GM18873 (cell line): ENCODE measurements around the gene ABCA2.

Experiments
- ATAC-seq: cut with Tn5 transposase; IDR thresholded peaks from one replicate; pipeline ENCODE4 v1.9.1; 2021; ENCODE audit warnings: mild to moderate bottlenecking, moderate library complexity, moderate number of reproducible peaks; ENCODE audit not compliant: unreplicated experiment, low FRiP score

Gene ABCA2

DNA sequence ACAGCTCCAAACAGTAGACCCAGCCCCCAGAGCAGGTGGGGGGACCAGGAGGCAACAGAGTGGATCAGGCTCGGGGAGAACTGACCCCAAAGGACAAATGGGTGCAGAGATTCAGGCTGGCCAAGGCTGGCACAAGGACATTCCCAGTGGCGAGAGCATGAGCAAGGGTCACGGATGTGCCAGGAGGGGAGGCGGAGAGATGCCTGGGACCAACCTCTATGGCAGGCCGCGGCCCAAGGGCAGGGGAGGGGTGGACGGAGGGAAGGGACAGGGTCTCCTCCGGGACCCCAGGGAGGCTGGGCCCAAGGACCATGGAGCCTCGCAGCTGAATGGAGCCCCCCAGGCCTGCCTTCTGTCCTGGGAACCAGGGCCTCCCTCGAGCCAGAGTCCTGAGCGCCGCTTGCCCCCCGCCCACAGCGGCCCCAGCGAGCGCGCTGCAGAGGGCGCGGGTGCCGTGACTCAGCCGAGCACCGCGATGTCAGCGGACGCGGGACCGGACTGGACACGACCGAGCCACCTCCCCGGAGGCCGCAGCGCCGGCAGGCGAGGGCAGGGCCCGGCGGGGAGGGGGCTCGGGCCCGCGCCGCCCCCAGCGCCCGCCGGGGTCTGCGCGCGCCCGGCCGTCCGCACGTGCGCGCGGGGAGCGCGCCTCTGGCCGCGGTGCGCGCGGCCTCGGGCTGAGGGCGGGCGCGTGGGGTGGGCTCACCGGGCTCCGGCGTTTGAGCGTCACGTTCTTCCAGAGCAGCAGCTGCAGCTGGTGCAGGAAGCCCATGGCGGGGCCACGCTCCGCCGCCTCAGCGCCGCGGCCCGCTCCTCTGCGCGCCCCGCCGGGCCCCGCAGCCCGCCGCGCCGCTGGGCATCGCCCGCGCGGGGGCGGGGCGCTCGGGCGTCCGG is at the start of gene ABCA2:
Gene ABCA2 (minus strand): TSS at position 869 of the 894 bp plus-strand sequence. CDS start 97 bp downstream, at position 772.
- no peak for ATAC-seq

GRCh38 chr9:137077010-137077747 is 49.1 kb upstream of the ABCA2 start, which contains the start of gene UAP1L1:
Gene UAP1L1, plus strand, starts transcription at chr9:137077517. Its CDS starts 16 bp downstream, at chr9:137077533.
- ATAC-seq, result no peak

DNA sequence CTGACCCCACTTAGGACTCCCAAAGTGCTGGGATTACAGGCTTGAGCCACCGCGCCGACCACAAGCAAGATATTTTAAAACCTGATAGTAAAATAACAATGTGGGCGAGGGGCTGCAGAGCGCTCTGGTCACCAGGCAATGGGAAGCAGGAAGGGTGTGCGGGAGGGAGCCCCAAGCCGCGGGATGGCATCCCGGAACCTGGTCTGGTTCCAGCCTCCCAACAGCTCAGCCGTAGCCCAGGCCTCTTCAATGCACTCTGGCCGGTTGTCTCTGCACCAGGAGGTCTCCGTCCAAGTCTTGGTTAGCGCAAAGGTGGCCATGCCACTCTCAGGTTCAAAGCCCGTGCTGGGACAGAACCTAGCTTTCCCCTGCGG is 48.6 kb upstream of the ABCA2 start:
- no peak for ATAC-seq

GRCh38 chr9:137075275-137075775 is 47.3 kb upstream of the ABCA2 start:
- no peak for ATAC-seq

- ATAC-seq, result no peak
These were observed 46.7 kb upstream of the ABCA2 start for GRCh38 chr9:137074657-137075274.

DNA sequence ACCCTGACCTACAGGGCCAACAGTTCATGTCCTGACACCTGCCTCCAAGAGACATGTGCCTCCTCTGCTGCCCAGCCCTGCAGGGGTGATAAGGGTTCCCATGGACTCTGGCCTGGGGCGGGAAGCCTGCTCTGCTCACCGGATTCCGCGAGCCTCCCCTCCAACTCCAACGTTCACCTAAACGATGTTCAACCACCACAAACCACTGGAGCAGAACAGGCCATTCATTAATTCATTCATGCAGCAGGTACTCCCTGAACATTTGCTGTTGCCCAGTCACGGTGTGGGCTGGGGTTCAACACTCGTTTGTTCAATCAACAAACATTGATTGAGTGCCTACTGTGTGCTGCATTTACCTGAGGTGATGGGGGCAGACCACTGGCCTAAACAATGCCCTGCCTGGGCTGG is 46.0 kb upstream of the ABCA2 start:
- ATAC-seq, result no peak

GRCh38 chr9:137071282-137071681 is 43.2 kb upstream of the ABCA2 start:
- no peak for ATAC-seq

- no peak for ATAC-seq
These were observed 42.9 kb upstream of the ABCA2 start for GRCh38 chr9:137070906-137071275.

DNA sequence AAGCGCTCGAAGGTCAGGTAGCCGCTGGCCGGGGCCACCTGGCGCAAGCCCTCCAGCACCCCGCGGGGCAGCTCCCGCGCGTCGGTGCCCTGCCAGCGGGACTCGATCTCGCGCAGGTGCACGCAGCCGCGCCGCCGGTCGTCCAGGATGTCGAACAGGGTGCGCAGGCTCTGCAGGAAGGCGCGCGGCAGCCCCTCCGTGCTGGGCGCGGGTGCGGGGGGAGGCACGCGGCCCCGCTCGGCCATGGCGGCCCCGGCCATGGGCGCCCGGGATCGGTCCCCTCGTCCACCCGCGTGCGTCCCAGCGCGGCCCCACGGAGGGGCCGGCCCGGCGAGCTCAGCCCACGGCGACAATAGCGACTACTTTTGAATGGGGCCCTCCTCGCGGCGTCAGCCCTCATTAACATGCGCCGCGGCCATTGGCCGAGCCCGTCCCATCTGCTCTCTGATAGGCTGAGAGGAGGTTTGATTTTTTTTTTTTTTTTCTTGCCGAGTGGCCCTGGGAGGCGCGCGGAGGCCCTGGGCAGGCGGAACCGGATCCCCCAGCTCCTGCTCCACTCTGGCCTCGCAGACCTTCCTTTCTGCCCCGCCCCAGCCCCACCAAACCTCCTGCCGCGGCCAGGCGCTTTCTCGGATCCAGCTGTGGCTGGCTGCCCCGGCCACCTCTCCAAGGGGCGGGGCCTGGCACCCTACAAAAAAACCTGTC is 42.3 kb upstream of the ABCA2 start, which contains the start of gene SAPCD2:
Gene SAPCD2 (minus strand): TSS at position 357 of the 705 bp plus-strand sequence. CDS start 97 bp downstream, at position 260.
- ATAC-seq, result peak; percentile 77

DNA sequence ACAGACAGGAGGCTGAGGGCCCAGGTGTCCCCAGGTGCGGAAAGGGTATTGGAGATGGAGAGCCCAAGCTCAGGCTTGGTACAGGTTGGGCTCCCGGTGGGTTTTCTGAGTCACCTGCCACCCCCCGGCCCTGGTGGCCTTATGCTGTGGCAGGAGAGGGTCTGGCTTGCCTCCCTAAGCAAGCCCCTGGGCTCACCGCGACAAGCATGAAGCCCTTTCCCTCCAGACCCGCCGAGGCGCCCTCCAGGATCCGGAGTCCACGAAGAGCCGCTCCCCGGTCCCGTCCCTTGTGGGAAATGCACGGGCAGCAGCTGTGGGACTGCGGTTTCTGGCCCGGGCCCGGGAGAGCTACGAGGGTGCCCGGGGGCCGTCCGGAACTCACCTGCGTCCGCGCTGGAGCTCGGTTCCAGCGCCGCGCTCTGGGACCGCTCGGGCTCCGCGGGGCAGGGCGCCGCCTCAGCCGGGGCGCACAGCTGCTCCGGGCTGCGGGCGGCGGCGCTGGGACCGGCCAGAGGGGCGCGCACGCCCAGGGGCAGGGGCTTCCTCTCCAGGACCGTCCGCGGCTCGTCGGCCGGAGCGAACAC is 41.6 kb upstream of the ABCA2 start:
- no peak for ATAC-seq

DNA sequence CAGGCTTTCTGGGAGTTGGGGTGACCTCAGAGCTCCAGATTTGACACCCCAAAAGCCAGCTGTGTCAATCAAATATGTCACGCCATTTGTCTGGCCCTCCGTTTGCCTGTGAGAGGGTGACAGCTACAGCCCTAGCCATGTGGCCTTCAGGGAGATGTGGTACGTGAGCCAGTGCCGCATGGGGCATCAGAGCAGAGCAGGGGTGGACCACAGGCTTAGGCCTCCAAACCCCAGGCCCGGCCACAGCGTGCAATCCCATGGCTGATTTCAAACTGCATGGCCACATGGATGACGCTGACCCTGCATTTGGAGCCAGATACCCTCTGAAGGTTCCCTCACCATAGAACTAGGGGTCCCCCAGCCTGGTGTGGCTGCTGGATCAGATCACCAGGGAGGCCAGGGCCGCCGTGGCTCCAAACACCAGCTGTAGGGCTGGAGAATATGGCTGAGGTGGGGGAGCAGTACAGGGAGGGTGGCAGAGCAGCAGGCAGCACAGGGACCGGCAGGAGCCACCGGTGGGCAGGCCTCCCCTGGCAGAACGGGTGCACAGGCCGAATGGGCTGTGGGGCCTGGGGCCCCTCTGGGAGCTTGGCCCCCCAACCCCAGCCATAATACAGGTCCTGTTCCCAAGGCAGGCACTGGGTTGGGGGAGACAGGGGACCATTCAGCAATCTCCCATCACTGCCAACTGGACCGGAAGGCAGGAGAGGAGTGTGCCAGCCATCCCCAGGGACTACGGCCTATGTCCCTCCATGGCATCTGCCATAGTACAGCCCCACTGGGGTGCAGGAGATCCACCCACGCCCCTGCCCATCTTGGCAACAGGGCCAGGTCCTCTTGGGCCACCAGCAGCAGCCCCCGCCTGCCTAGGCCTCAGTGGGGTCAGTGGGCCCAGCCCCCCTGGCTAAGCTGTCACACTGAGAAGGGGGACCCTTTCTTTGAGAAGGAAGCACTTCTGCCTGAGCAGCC is 40.8 kb upstream of the ABCA2 start:
- ATAC-seq, result no peak

DNA sequence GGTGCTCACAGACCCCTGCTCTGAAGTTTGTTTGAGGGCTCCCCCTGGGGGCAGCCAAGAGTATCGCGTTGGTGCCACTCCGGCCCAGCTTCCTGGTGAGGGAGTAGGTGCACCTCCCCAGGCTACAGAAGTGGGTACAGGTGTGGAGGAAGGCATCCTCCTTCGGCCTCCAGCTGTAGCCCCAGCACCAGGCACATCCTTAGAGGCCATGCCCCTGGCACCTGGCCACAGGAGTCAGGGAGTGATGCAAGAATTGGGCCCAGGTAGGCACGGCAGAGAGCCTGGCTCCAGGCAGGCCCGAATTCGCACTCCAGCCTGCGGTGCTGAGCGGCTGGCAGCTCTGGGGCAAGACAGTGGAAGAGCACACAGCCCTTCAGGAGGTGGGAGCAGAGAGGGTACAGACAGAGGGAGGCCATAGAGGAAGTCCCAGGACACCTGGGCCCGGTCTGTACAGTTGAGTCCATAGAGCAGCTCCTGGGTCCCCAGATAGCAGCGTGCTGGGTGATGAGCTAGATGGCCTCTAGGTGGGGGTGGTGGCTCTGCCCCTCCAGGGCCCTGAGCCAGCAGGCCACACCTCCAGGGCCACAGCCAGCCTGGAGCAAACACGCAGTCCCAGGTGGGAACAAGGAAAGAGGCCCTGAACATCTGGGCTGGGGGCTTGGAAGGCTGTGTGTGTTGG is 40.0 kb upstream of the ABCA2 start:
- no peak for ATAC-seq

DNA sequence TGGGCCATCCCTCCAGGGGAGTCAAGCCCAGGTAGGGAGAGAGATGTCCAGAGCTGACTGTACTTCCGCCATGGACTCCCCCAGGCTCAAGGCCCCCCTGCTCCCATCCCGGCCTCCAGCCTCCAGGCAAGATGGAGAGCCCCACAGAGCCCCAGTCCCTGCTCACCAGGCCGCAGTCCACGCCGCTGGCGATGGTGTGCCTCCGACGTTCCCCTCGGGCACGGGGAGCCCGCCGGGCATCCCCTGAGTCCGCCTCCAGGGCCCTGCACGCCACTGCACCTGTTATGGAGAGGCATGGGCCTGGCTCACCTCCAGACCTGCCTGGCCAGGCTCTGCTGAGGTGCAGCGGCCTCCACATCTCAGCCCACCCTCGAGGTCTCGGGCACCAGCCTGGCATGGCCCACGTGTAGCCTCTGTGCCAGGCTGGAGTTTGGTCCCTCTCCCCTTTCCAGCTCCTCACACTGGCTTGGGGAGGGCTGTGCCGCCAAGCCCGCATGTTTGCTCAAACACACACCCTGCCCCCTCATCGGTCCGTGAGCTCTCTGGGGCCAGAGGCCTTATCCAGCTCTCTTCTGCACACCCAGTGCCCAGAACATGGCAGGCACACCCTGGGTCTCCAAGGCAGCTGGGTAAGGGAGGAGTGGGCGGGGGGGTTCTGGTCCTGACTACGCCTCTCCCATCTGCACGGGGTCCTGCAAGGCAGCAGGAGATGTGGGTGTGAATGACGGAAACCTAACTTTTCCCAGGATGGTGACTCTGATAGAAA is 38.2 kb upstream of the ABCA2 start:
- ATAC-seq, result no peak

- ATAC-seq, result no peak
These were observed 37.4 kb upstream of the ABCA2 start for GRCh38 chr9:137065336-137065967.

DNA sequence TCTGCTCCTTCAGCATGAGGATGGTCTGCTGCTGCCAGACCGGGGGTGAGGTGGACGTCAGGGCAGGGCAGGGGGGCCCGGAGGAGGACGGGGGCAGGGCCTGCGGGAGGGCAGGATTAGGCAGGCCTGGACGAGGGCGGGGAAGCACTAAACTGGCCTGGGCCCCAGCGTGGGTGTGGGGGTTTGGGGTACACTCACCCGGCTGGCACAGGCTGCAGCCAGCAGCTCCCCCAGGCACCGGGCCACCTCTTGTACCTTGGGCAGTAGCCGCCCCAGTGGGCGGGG is 36.8 kb upstream of the ABCA2 start:
- ATAC-seq, result no peak

DNA sequence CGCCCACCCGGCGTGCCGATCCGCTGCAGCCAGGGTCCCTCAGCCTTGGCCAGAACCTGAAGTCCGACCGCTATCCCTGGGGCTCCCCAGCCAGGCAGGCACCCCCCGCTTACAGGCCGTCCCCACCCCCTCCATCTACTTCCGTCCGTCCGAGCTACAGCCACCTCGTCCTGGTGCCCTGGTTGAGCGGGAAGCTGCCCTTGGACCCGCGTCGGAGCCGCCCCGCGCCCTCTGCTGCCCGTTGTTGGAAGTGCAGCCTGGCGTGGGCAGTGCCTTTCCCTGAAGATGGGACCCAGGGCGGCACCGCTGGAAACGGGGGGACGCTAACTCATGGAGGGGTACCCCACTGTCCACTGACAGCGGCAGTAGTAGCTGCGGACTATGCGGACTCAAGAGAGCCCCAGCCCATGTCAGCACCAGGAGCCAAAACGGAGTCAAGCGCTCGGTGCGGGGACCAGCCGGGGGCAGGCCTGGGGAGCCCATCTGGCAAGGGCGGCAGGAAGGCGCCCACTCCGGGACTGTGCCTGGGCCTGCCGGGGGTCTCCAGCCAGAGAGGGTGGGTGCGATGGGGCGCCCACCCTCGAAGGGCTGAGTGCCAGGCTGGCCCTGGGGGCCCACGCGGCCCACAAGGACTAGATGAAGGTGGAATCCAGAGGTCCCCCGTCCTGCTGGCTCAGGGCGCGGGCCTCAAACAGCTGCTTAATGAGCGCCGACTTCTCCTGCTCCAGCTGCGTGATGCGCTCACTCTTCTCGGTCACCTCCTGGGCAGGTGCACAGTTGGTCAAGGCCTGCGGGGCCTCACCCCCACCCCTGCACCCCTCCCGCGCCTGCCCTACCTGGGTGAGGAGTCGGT is 36.2 kb upstream of the ABCA2 start:
- no peak for ATAC-seq
